MCF 10A (cell line): ENCODE data around the gene PRDM2. TPM values are rescaled to one million over a fixed set of nuclear protein-coding genes. Genes with fewer than 3 reads are reported as not detected.

Experiments
- BruUV-seq: library from RNA; stranded (reverse); fragments of 400-500 nt; replicated peaks from 2 replicates; lab custom pipeline; 2021; lab: Mats Ljungman, UMichigan
- CTCF ChIA-PET: fragments of 300-600 bp; sonication (Branson Sonifier 250); formaldehyde crosslinking; extraction: SDS; loops from one replicate; lab custom pipeline; 2021; ENCODE audit warnings: antibody characterized with exemption, inconsistent platforms; lab: Yijun Ruan, JAX
- POLR2A ChIA-PET: fragments of 300-600, 350-650 bp; sonication (Branson Sonifier 250); formaldehyde crosslinking; extraction: SDS; loops from one replicate; lab custom pipeline; 2020; ENCODE audit warnings: antibody characterized with exemption, inconsistent platforms; lab: Yijun Ruan, JAX
- DNase-seq: peaks from one replicate; pipeline ENCODE4 v3.0.0-alpha.2; 2018; ENCODE audit not compliant: unreplicated experiment
- H3K27ac Mint-ChIP-seq: one replicate; pipeline ENCODE4 v1.8.0; 2022; ENCODE audit warnings: mild to moderate bottlenecking, low read depth, mixed read lengths; ENCODE audit not compliant: unreplicated experiment
- H3K27me3 Mint-ChIP-seq: one replicate; pipeline ENCODE4 v1.8.0; 2022; ENCODE audit warnings: mixed read lengths; ENCODE audit not compliant: insufficient read depth, unreplicated experiment
- H3K36me3 Mint-ChIP-seq: one replicate; pipeline ENCODE4 v1.8.0; 2022; ENCODE audit warnings: mild to moderate bottlenecking, moderate library complexity, mixed read lengths; ENCODE audit not compliant: insufficient read depth, unreplicated experiment
- H3K4me1 Mint-ChIP-seq: one replicate; pipeline ENCODE4 v1.8.0; 2022; ENCODE audit warnings: mixed read lengths; ENCODE audit not compliant: insufficient read depth, unreplicated experiment
- H3K4me3 Mint-ChIP-seq: one replicate; pipeline ENCODE4 v1.8.0; 2022; ENCODE audit warnings: mild to moderate bottlenecking, moderate library complexity, mixed read lengths; ENCODE audit not compliant: unreplicated experiment
- H3K9me3 Mint-ChIP-seq: one replicate; pipeline ENCODE4 v1.8.0; 2022; ENCODE audit warnings: mixed read lengths; ENCODE audit not compliant: unreplicated experiment
- CTCF ChIP-seq: fragments of 200-600 bp; IDR thresholded peaks from one replicate; pipeline ENCODE4 v1.8.0; 2022; ENCODE audit warnings: antibody characterized with exemption, mild to moderate bottlenecking; ENCODE audit not compliant: unreplicated experiment
- intact Hi-C: fragments of 100-400 bp; cut with micrococcal nuclease; formaldehyde crosslinking; loops from 2 replicates; pipeline ENCODE4 v1.14.1; 2022
- total RNA-seq: library from RNA; stranded (reverse); gene quantifications from 2 replicates; pipeline ENCODE4 v1.2.3, GENCODE V29; 2022

Gene PRDM2
- total RNA-seq, 1 experiment from 2014 or later, result 26.6 TPM

- no TSS peak for BruUV-seq
- ChIA-PET CTCF (no interaction called here), POLR2A (no interaction called here)
- no peak overlapping the region for H3K27ac Mint-ChIP-seq
- H3K9me3 Mint-ChIP-seq, result no peaks in the 10 kb centered on the region
- H3K4me1 Mint-ChIP-seq, result peaks cover 22% of the 10 kb centered on the region
- TF ChIP-seq CTCF, result no peak
- H3K27me3 Mint-ChIP-seq, result no peaks in the 10 kb centered on the region
- H3K36me3 Mint-ChIP-seq, result peaks cover 6% of the 10 kb centered on the region
- H3K4me3 Mint-ChIP-seq, result no peak overlapping the region
- DNase-seq, result peak; percentile 64
- intact Hi-C loops, result loop anchor here (5.0 kb wide), 1 partner anchor 141 kb away; no protein-coding TSS in a partner anchor
These were observed 108.7 kb downstream of the PRDM2 start for GRCh38 chr1:13808729-13809131.

- Mint-ChIP-seq H3K36me3 (peaks cover 6% of the 10 kb centered on the region), H3K4me1 (peaks cover 22% of the 10 kb centered on the region), H3K4me3 (no peak overlapping the region), H3K27me3 (no peaks in the 10 kb centered on the region), H3K9me3 (no peaks in the 10 kb centered on the region), H3K27ac (no peak overlapping the region)
- DNase-seq, result no peak
- TF ChIP-seq CTCF, result no peak
- ChIA-PET CTCF (interaction anchor here (0.6 kb wide), 1 partner anchor 15 kb away, joined by 3 read pairs; no protein-coding TSS in a partner anchor), POLR2A (no interaction called here)
- intact Hi-C loops, result loop anchor here (5.0 kb wide), 1 partner anchor 142 kb away; no protein-coding TSS in a partner anchor
- BruUV-seq, result no TSS peak
These were observed 109.6 kb downstream of the PRDM2 start for GRCh38 chr1:13809461-13810159.

DNA sequence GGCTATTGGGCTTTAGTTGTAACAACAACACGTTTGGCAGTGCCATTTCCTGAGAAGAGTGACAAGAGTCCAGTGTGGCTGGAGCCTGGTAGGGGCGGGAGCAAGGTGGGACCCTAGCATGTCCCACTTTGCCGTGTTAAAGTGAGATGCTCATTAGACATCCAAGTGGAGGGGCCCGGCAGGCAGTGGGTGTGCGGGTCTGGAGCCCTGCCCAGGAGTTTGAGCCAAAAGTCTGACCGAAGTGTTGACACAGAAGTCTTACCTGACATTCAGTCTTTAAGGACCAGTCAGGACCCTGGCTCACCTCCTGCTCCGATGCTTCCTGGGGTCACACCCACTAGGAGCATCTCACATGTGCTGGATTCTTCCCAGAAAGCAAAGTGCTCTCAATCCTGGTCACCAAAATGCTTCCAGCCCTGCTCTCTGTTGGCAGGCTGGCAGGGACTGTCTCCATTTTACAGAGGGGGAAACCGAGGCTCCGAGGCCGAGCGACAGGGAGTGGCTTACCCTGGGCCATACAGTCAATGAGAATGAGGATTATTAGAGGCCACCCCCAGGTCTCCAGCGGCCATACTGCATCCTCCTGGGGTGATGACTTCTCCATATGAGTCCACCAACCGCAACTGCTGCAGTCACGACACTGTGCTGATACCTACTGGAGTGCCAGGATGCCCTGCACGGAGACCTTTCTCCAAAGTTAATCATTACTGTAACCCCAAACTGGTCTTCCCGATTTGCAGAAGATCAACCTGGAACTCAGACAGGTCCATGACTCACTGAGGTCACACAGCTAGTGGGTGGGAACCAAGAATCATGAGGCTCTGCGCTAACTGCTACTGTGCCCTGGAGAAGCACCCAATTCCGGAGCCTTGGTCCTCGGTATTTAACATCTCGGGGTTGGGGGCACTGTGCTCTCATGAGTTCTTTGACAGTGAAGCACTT lies 112.7 kb downstream of the PRDM2 start:
- Mint-ChIP-seq H3K36me3 (peaks cover 6% of the 10 kb centered on the region), H3K4me3 (no peak overlapping the region), H3K27ac (no peak overlapping the region), H3K27me3 (no peaks in the 10 kb centered on the region), H3K4me1 (peaks cover 10% of the 10 kb centered on the region), H3K9me3 (no peaks in the 10 kb centered on the region)
- TF ChIP-seq CTCF, result no peak
- POLR2A ChIA-PET, result no interaction called here
- BruUV-seq, result no TSS peak
- CTCF ChIA-PET, result interaction anchor here (0.6 kb wide), 1 partner anchor 20 kb away, joined by 3 read pairs; no protein-coding TSS in a partner anchor
- DNase-seq, result no peak
- intact Hi-C loops, result no loop called here
